ENCODE data around the gene MTARC2.
"Not testable (repeated sequence)": the region's sequence is repeated elsewhere in the genome, so short reads cannot be mapped to it uniquely, and the experiment has no call there.

The MTARC2 gene

GRCh38 chr1:220732137-220732536, 16.0 kb upstream of the MTARC2 start:
- no peak for DNase-seq (ENCODE audit: low read depth, low spot score)

- no peak for DNase-seq (ENCODE audit: low read depth, low spot score)
Measured at GRCh38 chr1:220732621-220733020, 15.5 kb upstream of the MTARC2 start.

DNA sequence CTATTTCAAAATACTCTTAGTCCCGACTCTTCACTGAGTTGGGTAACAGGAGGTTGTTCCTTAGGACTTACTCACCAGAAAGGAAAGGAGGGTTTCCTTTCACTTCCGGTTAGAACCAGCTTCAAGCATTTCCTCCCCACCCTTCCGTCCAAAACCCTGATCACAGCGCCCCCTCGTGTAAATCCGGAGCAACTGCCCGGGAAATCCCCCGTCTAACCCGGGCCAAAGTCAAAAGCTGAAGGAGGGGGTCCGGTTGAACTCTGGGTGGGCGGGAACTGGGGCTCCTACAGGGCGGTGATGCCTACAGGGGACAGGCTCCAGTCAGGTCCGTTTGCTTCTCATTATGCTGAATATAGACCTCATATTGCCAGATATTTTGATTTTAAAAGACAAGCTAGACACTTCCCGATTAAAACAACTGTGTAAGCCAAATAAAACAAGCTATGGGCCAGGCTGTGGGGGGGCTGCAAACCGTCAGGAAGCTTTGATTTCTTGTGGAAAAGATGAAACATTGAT, 15.0 kb upstream of the MTARC2 start:
- DNase-seq (ENCODE audit: low read depth, low spot score) = peak; percentile 67

GRCh38 chr1:220734571-220735326, 13.4 kb upstream of the MTARC2 start:
- DNase-seq (ENCODE audit: low read depth, low spot score) = no peak

DNA sequence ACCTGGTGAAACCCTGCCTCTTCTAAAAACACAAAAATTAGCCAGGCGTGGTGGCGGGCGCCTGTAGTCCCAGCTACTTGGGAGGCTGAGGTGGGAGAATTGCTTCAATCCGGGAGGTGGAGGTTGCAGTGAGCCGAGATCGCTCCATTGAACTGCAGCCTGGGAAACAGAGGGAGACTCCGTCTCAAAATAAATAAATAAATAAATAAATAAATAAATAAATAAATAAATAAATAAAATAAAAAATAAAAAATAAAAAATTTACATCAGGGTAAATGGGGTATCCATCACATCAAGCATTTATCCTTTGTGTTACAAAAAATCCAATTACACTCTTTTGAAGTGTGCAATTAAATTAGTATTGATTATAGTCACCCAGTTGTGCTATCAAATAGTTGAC, 11.8 kb upstream of the MTARC2 start:
- not testable (repeated sequence) for DNase-seq (ENCODE audit: low read depth, low spot score)

- no peak for DNase-seq (ENCODE audit: low read depth, low spot score)
Measured at GRCh38 chr1:220741349-220741748, 6.8 kb upstream of the MTARC2 start.

- DNase-seq (ENCODE audit: low read depth, low spot score) = no peak
Measured at GRCh38 chr1:220741825-220742224, 6.3 kb upstream of the MTARC2 start.

DNA sequence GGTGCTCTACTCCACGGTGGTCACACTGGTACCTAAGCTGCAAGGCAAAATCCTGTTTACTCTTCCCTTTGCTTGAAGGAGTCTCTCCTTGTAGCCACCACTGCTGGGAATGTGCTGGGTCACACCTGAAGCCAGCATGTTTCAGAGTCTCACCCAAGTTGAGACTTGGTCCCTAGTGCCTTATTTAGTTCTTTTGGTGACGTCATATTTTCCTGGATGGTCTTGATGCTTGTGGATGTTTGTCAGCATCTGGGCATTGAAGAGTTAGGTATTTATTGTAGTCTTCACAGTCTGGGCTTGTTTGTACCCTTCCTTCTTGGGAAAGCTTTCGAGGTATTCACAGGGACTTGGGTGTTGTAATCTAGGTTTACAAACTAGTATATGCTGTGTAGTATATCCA, 5.6 kb upstream of the MTARC2 start:
- DNase-seq (ENCODE audit: low read depth, low spot score) = no peak

GRCh38 chr1:220746851-220747250, 1.3 kb upstream of the MTARC2 start:
- DNase-seq (ENCODE audit: low read depth, low spot score) = no peak

DNA sequence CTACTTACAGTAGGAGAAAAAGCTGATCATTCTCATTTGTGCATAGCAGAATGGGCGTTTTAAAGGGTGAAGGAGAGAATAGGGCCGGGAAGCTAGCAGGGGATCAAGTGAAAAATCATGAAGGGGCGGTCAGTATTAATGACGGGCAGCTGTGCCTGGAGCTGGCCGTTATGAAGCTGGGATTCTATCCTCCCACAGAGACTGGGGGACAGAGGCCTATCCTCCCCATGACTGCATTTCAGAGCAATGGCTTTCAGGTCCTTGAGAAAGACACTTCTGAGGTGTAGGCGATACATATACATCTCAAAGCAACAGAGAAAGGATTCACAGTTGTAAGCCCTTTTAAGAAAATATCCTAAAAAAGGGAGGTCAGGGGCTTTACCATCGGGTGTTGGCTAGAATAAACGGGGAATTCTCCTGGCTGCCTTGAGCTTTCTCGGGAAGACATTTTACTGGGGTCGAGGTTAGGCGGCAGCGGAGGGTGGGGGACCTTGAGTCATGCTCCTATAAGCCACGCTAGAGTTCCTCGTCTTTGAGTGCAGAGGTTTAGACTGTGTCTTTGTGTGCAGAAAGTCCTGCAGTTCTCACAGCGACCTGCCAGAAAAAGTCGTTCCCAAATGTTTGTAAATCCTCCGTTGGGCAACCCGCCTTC, 559 bp upstream of the MTARC2 start:
- DNase-seq (ENCODE audit: low read depth, low spot score) = no peak

DNA sequence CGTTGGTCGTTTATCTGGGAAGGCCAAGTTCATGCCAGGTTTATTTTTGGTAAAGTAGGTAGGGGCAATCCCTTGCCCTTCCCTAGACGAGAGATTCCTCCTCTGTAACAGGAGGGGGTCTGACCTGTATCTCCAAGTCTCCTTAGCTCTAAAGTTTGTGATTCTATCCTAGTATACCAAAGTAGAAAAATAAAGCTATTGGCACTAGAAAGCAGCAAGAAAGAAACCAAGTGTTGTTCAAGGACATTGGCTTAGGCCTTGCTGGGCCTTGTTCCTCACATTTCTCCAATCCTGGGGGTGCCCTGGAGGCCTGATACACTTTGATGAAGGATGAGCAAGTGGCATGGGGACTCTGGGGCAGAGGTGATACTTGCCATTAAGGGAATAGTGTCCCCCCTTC, 814 bp downstream of the MTARC2 start:
- DNase-seq (ENCODE audit: low read depth, low spot score) = no peak

DNA sequence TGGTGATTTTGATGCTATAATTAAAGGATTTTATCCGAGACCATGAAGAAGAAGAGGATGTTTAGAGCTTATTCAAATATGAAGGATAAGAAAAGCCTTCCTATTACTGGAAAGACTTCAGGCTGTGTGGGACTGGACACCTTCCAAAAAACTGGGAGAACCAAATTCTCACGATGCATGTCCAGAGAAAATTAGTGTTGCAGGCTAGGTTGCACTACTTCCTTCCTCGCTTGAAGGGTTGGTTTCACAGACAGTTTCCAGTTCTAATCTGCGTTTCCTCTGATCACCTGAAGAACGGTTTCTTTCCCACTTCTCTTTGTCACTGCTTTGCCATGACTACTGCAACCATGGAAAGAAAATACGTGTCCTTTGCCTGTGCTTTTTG, 2.0 kb downstream of the MTARC2 start:
- no peak for DNase-seq (ENCODE audit: low read depth, low spot score)

GRCh38 chr1:220751111-220751510, 3.0 kb downstream of the MTARC2 start:
- DNase-seq (ENCODE audit: low read depth, low spot score) = no peak

DNA sequence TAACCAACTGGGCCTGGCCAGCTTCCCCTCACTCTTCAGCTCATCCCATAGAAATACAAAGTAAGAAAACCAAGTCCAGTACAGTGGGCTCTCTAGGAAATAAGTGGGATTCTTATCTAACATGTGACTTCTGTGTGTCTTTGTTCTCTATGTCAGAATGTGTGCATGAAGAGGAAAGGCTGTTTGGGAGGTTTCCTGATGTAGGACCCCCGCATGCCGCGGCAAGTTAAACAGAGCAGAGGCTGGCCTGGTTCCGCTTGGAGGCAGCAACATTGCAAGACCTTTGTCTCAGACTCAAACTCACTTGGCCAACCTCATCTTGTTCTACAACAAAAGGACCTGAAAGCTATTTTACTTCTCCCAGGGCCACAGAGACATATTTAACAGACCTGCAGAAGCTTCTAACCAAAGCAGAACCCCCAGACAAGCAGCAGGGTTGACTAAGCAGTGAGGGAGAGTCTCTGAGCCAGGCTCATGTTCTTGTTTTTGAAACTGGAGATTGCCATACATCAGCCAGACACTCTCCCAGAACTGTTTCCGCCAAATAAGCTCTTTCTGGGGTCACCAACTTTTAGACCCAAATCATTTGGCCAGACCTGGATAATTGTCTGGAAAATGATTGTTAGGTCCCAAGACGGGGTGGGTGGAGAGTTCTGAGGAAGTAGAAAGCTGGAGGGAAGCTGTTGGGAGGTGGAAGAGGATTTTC, 6.2 kb downstream of the MTARC2 start:
- no peak for DNase-seq (ENCODE audit: low read depth, low spot score)

DNA sequence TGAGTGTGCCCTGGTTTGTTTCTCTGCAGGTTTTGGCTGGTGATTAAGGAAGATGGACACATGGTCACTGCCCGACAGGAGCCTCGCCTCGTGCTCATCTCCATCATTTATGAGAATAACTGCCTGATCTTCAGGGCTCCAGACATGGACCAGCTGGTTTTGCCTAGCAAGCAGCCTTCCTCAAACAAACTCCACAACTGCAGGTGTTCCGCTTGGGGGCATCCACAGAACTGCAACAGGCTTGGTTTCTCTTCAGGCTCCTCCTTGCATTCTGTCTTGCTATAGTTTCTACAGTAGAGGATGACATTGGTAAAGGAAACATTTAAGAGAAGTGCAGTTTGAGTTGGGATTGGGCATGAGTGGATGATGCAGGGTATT, 6.8 kb downstream of the MTARC2 start:
- no peak for DNase-seq (ENCODE audit: low read depth, low spot score)

DNA sequence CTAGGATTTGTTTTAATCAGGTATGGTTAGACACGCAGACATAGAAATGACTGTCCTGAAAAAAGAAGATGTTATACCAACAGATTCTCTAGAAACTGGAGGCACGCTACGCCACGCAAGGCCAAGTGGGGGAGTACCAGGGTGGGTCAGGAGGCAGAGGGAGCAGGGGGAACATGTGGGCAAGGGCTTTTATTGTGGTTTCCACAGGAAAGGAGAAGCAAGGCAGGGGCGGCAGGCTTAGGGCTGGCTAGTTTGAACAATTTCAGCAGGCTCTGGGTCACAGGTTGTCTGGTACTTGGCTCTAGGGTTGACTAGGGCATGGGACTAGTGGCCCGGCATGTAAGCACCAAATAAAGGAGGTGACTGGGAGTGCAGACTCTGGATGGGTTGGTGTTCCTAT, 7.2 kb downstream of the MTARC2 start:
- no peak for DNase-seq (ENCODE audit: low read depth, low spot score)

DNA sequence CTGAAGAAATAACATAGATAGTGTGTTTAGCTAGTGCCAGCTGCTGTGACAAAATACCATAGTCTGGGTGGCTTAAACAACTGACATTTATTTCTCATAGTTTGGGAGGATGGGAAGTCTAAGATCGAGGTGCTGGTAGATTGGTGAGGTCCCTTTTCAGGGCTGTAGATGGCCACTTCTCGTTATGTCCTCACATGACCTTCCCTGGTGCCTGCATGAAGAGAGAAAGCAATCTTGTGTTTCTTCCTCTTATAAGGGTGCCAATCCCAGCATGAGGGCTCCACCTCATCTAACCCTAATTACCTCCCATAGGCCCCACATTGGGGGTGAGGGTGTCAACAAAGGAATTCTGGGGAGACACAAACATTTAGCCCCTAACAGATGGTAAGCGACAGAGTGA, 9.3 kb downstream of the MTARC2 start:
- no peak for DNase-seq (ENCODE audit: low read depth, low spot score)

- DNase-seq (ENCODE audit: low read depth, low spot score) = no peak
Measured at GRCh38 chr1:220759147-220759546, 11.0 kb downstream of the MTARC2 start.

GRCh38 chr1:220761688-220762427, 13.7 kb downstream of the MTARC2 start:
- DNase-seq (ENCODE audit: low read depth, low spot score) = no peak

DNA sequence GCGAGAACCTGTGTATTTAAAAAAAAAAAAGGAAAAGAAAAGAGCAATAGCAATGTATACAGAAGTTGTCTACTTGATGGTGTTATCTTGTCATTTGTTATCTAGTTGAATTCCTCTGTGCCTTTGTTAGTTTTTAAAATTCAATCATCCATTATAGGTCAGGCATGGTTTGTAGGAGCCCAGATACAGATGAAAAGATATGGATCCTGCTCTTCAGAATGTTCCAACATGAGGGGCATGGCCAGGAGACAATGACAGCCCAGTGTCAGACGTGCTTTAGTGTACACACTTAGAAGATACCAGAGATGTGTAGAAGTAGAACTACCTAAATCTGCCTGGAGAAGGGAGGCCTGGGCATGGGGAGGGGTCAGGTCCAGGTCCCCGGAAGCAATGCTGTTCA, 16.6 kb downstream of the MTARC2 start:
- DNase-seq (ENCODE audit: low read depth, low spot score) = no peak

DNA sequence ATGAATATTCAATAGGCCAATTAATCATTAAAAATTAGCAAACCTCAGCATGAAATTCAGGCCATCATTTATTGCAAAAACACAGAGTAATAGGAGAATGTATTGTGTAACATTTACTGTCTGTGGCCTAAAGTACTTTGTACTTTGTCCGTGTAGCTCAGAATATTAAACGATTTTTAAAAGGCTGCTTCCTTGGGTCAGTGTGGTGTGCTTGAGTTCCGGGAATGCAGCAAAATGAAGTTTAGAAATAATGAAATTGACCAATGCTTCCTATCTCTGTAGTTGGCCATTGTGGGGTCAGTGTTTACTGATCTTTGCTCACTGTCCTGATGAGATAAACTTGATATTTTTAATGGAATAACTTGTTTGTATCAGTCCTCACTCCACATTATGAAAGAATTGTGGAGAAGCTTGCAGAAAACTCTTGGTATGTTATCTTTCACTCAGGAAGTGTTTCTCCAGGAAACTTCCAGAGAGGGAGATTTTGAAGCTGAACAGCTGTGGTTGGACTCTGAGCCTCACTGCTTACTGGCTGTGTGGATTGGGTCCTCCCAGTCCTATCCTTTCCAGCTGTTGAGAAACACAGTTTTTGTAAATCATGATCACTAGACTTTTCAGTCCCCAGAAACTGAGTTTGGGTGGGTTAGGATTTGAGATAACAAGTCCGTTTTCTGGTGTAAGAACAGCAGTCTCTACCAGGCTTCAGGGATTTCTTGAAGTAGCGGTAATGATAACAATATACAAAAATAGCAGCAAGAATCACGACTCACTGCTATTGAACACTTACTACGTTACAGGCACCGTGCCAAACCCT, 19.4 kb downstream of the MTARC2 start:
- no peak for DNase-seq (ENCODE audit: low read depth, low spot score)
